H1 (cell line): ENCODE results near the gene DOCK3. TPM values are rescaled to one million over a fixed set of nuclear protein-coding genes. Genes with fewer than 3 reads are reported as not detected.

Experiments used
- CTCF ChIA-PET: fragments of 300-600 bp; sonication (Branson Sonifier 250); formaldehyde crosslinking; loops from one replicate; lab custom pipeline; 2021; ENCODE audit not compliant: partially characterized antibody; lab: Charles Lee
- POLR2A ChIA-PET: fragments of 300-600 bp; sonication (Branson Sonifier 250); formaldehyde crosslinking; loops from one replicate; lab custom pipeline; 2021; ENCODE audit warnings: inconsistent platforms; ENCODE audit not compliant: partially characterized antibody; lab: Charles Lee
- DNase-seq, 2 experiments: peaks; one replicate each; pipeline versions ENCODE4 v3.0.0 to v3.0.0-alpha.2; 2010 to 2022; ENCODE audit warnings: low spot score in 2 of 2, low read depth in 1 of 2, mixed read lengths in 1 of 2
- FAIRE-seq: peaks from 2 replicates; lab custom pipeline; 2011; peaks lifted over from hg19 to GRCh38; lab: Jason Lieb, UNC
- H2AFZ ChIP-seq: 2 replicates; pipeline ENCODE4 v1.8.1; 2012; ENCODE audit warnings: low read length, inconsistent platforms
- H2AK5ac ChIP-seq: 2 replicates; pipeline ENCODE4 v1.6.1; 2013; ENCODE audit warnings: low read depth, low read length
- H2BK120ac ChIP-seq: replicated peaks from 2 replicates; pipeline ENCODE3; 2013; ENCODE audit warnings: low read depth, low read length, inconsistent platforms
- H2BK12ac ChIP-seq: 2 replicates; pipeline ENCODE4 v1.6.1; 2013; ENCODE audit warnings: low read depth, low read length
- H2BK15ac ChIP-seq: 2 replicates; pipeline ENCODE4 v1.6.1; 2013; ENCODE audit warnings: low read length
- H2BK20ac ChIP-seq: 2 replicates; pipeline ENCODE4 v1.6.1; 2013; ENCODE audit warnings: low read length
- H2BK5ac ChIP-seq: 2 replicates; pipeline ENCODE4 v1.6.1; 2013; ENCODE audit warnings: low read depth, low read length
- H3K14ac ChIP-seq: 2 replicates; pipeline ENCODE4 v1.6.1; 2013; ENCODE audit warnings: inconsistent platforms; ENCODE audit not compliant: insufficient read length
- H3K18ac ChIP-seq: 2 replicates; pipeline ENCODE4 v1.6.1; 2013; ENCODE audit warnings: low read length; ENCODE audit errors: extremely low read depth
- H3K23ac ChIP-seq: 2 replicates; pipeline ENCODE4 v1.6.1; 2013; ENCODE audit warnings: inconsistent platforms; ENCODE audit not compliant: insufficient read length
- H3K23me2 ChIP-seq: 2 replicates; pipeline ENCODE4 v1.6.1; 2013; ENCODE audit warnings: low read depth, low read length
- H3K27ac ChIP-seq: 2 replicates; pipeline ENCODE4 v1.6.1; 2011; ENCODE audit warnings: low read depth, low read length, inconsistent platforms
- H3K27me3 ChIP-seq, 4 experiments: replicated peaks in 1 of 4; 1 replicate in 1 of 4; 2 replicates in 3 of 4; pipeline versions ENCODE4 v1.6.1 to v1.8.1; 2011 to 2013; ENCODE audit warnings: low read length in 3 of 4, mild to moderate bottlenecking in 3 of 4, inconsistent platforms in 2 of 4, mixed read lengths in 2 of 4, moderate library complexity in 1 of 4; ENCODE audit not compliant: control insufficient read depth in 3 of 4, insufficient read depth in 3 of 4; ENCODE audit errors: extremely low read depth in 1 of 4
- H3K36me3 ChIP-seq, 4 experiments: 2 replicates each; pipeline versions ENCODE4 v1.6.1 to v1.8.1; 2011 to 2013; ENCODE audit warnings: mild to moderate bottlenecking in 4 of 4, low read length in 3 of 4, moderate library complexity in 2 of 4, control low read depth in 1 of 4, inconsistent platforms in 1 of 4; ENCODE audit not compliant: insufficient read depth in 4 of 4, control insufficient read depth in 2 of 4
- H3K4ac ChIP-seq: replicated peaks from 2 replicates; pipeline ENCODE3; 2013; ENCODE audit warnings: low read length, low read depth, mixed read lengths, inconsistent platforms; ENCODE audit not compliant: insufficient read length
- H3K4me1 ChIP-seq, 4 experiments: replicated peaks in 1 of 4; 1 replicate in 1 of 4; 2 replicates in 3 of 4; pipeline versions ENCODE4 v1.6.1 to v1.8.1; 2011 to 2013; ENCODE audit warnings: low read length in 3 of 4, inconsistent platforms in 2 of 4, mixed read lengths in 1 of 4; ENCODE audit not compliant: insufficient read depth in 4 of 4, control insufficient read depth in 3 of 4
- H3K4me2 ChIP-seq, 2 experiments: 2 replicates each; pipeline versions ENCODE4 v1.6.1 to v1.8.1; 2011 to 2013; ENCODE audit warnings: low read depth in 2 of 2, low read length in 2 of 2, control low read depth in 1 of 2, inconsistent platforms in 1 of 2, mild to moderate bottlenecking in 1 of 2; ENCODE audit not compliant: insufficient read depth in 1 of 2
- H3K4me3 ChIP-seq, 4 experiments: fragments of 200-600, 300-600 bp in 1 of 4; sonication (generic), shearing (Covaris generic), sonication (Bioruptor Twin) in 1 of 4; 2 replicates each; pipeline versions ENCODE4 v1.5.1 to v1.8.1; 2011 to 2016; ENCODE audit warnings: low read length in 4 of 4, low read depth in 3 of 4, control low read depth in 2 of 4, inconsistent platforms in 2 of 4, mild to moderate bottlenecking in 2 of 4, mixed read lengths in 1 of 4, moderate library complexity in 1 of 4; ENCODE audit not compliant: insufficient read depth in 2 of 4; ENCODE audit errors: extremely low read depth in 1 of 4
- H3K56ac ChIP-seq: replicated peaks from 2 replicates; pipeline ENCODE3; 2013; ENCODE audit warnings: low read depth, mild to moderate bottlenecking, mixed read lengths, low read length, inconsistent platforms; ENCODE audit not compliant: insufficient read length
- H3K79me1 ChIP-seq: 2 replicates; pipeline ENCODE4 v1.6.1; 2013; ENCODE audit warnings: low read depth, low read length, control low read depth
- H3K79me2 ChIP-seq, 2 experiments: 2 replicates each; pipeline versions ENCODE4 v1.6.1 to v1.8.1; 2012 to 2013; ENCODE audit warnings: low read length in 2 of 2, mild to moderate bottlenecking in 2 of 2, inconsistent platforms in 1 of 2; ENCODE audit not compliant: insufficient read depth in 2 of 2, control insufficient read depth in 1 of 2
- H3K9ac ChIP-seq, 4 experiments: replicated peaks in 1 of 4; 1 replicate in 1 of 4; 2 replicates in 3 of 4; pipeline versions ENCODE4 v1.6.1 to v1.8.1; 2011 to 2013; ENCODE audit warnings: low read depth in 3 of 4, low read length in 3 of 4, control low read depth in 2 of 4, mild to moderate bottlenecking in 2 of 4, moderate library complexity in 2 of 4, inconsistent platforms in 1 of 4; ENCODE audit errors: extremely low read depth in 1 of 4
- H3K9me3 ChIP-seq, 2 experiments: 2 replicates each; pipeline versions ENCODE4 v1.6.1 to v1.8.1; 2012 to 2013; ENCODE audit warnings: mild to moderate bottlenecking in 2 of 2, moderate library complexity in 2 of 2, control low read depth in 1 of 2, inconsistent platforms in 1 of 2, low read depth in 1 of 2, low read length in 1 of 2, mixed read lengths in 1 of 2; ENCODE audit not compliant: insufficient read depth in 2 of 2
- H4K20me1 ChIP-seq, 2 experiments: replicated peaks in 1 of 2; 2 replicates each; pipeline versions ENCODE3 to v1.8.1; 2011 to 2013; ENCODE audit warnings: inconsistent platforms in 2 of 2, low read length in 2 of 2, mild to moderate bottlenecking in 1 of 2; ENCODE audit not compliant: insufficient read depth in 2 of 2, control insufficient read depth in 1 of 2
- H4K5ac ChIP-seq: 2 replicates; pipeline ENCODE4 v1.6.1; 2013; ENCODE audit warnings: low read length, low read depth, mixed read lengths, inconsistent platforms; ENCODE audit not compliant: insufficient read length
- H4K8ac ChIP-seq: 2 replicates; pipeline ENCODE4 v1.8.0; 2013; ENCODE audit warnings: mild to moderate bottlenecking, moderate library complexity, low read length, inconsistent platforms; ENCODE audit not compliant: insufficient read depth; ENCODE audit errors: extremely low read depth
- H4K91ac ChIP-seq: replicated peaks from 2 replicates; pipeline ENCODE3; 2013; ENCODE audit warnings: low read length, mixed read lengths, inconsistent platforms; ENCODE audit not compliant: insufficient read length
- EGR1 ChIP-seq: IDR thresholded peaks from 2 replicates; pipeline ENCODE4 v1.6.1; 2011; ENCODE audit warnings: low read depth, low read length, borderline replicate concordance
- MAFK ChIP-seq: IDR thresholded peaks from 2 replicates; pipeline ENCODE4 v1.6.1; 2012; ENCODE audit warnings: low read depth, mild to moderate bottlenecking, improper control_type of control experiment, low read length
- POLR2A ChIP-seq, 2 experiments: IDR thresholded peaks; 1 replicate in 1 of 2; 2 replicates in 1 of 2; pipeline ENCODE4 v1.6.1; 2011; ENCODE audit warnings: low read depth in 2 of 2, low read length in 2 of 2, mild to moderate bottlenecking in 2 of 2; ENCODE audit errors: control extremely low read depth in 1 of 2
- RAD21 ChIP-seq, 2 experiments: IDR thresholded peaks in 1 of 2; conservative IDR thresholded peaks in 1 of 2; 2 replicates each; pipeline ENCODE4 v1.6.1; 2011; ENCODE audit warnings: low read depth in 2 of 2, low read length in 2 of 2, improper control_type of control experiment in 1 of 2, inconsistent platforms in 1 of 2, mild to moderate bottlenecking in 1 of 2, moderate library complexity in 1 of 2
- RBBP5 ChIP-seq: IDR thresholded peaks from 2 replicates; pipeline ENCODE4 v1.7.1; 2012; ENCODE audit warnings: low read depth, mild to moderate bottlenecking, inconsistent platforms, low read length, moderate library complexity, borderline replicate concordance
- SP2 ChIP-seq: IDR thresholded peaks from 2 replicates; pipeline ENCODE4 v1.6.1; 2012; ENCODE audit warnings: mild to moderate bottlenecking, low read length, inconsistent platforms
- SRF ChIP-seq: IDR thresholded peaks from 2 replicates; pipeline ENCODE4 v1.6.1; 2011; ENCODE audit warnings: mild to moderate bottlenecking, low read depth, low read length, moderate library complexity
- TBP ChIP-seq: IDR thresholded peaks from 2 replicates; pipeline ENCODE4 v1.6.1; 2011; ENCODE audit warnings: low read depth, low read length, improper control_type of control experiment
- YY1 ChIP-seq: IDR thresholded peaks from 2 replicates; pipeline ENCODE4 v1.6.1; 2011; ENCODE audit warnings: low read depth, mild to moderate bottlenecking, low read length
- WGBS, 2 experiments: shearing (Covaris generic) in 1 of 2; methylation state at CpG; one replicate each; pipeline versions ENCODE4 v1.1.6 to v1.1.7; 2013 to 2015; ENCODE audit warnings: low lambda C conversion rate in 2 of 2, mixed read lengths in 2 of 2, inconsistent platforms in 1 of 2, low coverage in 1 of 2, missing lambda C conversion rate in 1 of 2; ENCODE audit not compliant: insufficient replicate concordance in 2 of 2, insufficient coverage in 1 of 2, insufficient read length in 1 of 2; ENCODE audit errors: extremely low coverage in 1 of 2, missing lambda C conversion rate in 1 of 2; 5-methylcytosine and 5-hydroxymethylcytosine counted together
- polyA plus RNA-seq, 7 experiments: library from polyadenylated mRNA; depleted of rRNA in 3 of 7; stranded (reverse) in 5 of 7; unstranded in 2 of 7; fragments of >200 nt in 5 of 7; fragments of 200-250 nt in 2 of 7; gene quantifications; 1 replicate in 5 of 7; 2 replicates in 1 of 7; 4 replicates in 1 of 7; pipeline versions ENCODE4 v1.2.1 to v1.2.3, GENCODE V29; 2011 to 2013; ENCODE audit warnings: missing spikeins in 2 of 7, mixed read lengths in 2 of 7
- total RNA-seq: library from RNA; stranded (reverse); fragmentation: NEBNext Ultra II Directional; extraction: Animal tissue kit (Norgen Biotek cat#: 25700); gene quantifications from 2 replicates; pipeline ENCODE4 v1.2.1, GENCODE V29; 2021

The DOCK3 gene
- total and polyA plus RNA-seq, 2 of the 8 experiments (the other 6 are each of a cell fraction or from before 2014, with no cell fraction given) = 2.7 to 5.0 TPM

DNA sequence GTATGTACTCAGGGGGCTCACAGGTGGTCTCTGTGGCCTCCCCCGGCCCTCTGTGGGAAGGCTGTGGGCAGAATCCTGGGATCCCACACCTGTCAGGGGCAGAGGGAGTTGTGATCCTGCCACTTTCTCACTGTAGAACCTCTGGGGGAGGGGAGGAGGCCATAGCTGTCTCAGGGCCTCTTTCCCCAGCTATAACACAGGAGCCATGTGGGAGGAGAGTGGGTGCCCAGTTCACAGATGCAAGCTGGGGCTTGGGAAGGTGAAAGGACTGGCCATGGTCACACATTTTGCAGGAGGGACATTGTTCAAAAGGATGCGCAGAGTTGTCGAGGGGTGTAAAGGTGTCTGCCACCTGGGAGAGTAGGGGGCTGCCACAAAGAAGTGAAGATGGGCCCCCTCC, 46.1 kb upstream of the DOCK3 start:
- H2BK120ac ChIP-seq = no peak overlapping the region
- H4K91ac ChIP-seq = no peak overlapping the region
- no peak overlapping the region for H3K18ac ChIP-seq
- no peak overlapping the region; the same call in 1 of the 2 replicates for H2BK5ac ChIP-seq
- no peak overlapping the region for H3K4me2 ChIP-seq
- H2AK5ac ChIP-seq = no peak overlapping the region
- H3K9me3 ChIP-seq = no peaks in the 10 kb centered on the region
- H4K20me1 ChIP-seq = peaks cover 2 to 21% of the 10 kb centered on the region in 2 experiments
- no peak overlapping the region for H2BK20ac ChIP-seq
- peaks cover 0 to 42% of the 10 kb centered on the region in 2 experiments; a peak in 1 of 4 replicates for H3K79me2 ChIP-seq
- H3K23me2 ChIP-seq = 0 out of 2 replicates have a peak, but pooled peaks cover 1% of the 10 kb centered on the region
- POLR2A ChIA-PET = interaction anchor here (1.8 to 2.8 kb wide), 3 partner anchors 11 to 24 kb away, joined by 7 to 20 read pairs (median 7); partner anchors contain the start of gene MAPKAPK3
- no peak overlapping the region; the same call in 1 of the 2 replicates for H4K8ac ChIP-seq
- peaks cover 11% of the 10 kb centered on the region for H3K79me1 ChIP-seq
- CTCF ChIA-PET = interaction anchor here (0.7 to 63.8 kb wide), 17 partner anchors 7 to 782 kb away, joined by 3 to 1262 read pairs (median 6); partner anchors contain the start of genes C3orf18, CISH, DOCK3 and HEMK1
- H3K4me1 ChIP-seq = peaks cover 2 to 19% (median 12%) of the 10 kb centered on the region in 4 experiments
- peaks cover 0 to 3% (median 0%) of the 10 kb centered on the region in 4 experiments; a peak in 2 of 8 replicates for H3K36me3 ChIP-seq
- no peak overlapping the region for H3K27ac ChIP-seq
- no peak overlapping the region for H3K4ac ChIP-seq
- no peaks in the 10 kb centered on the region for H3K27me3 ChIP-seq
- FAIRE-seq (no peak), DNase-seq (no peak)
- H3K56ac ChIP-seq = no peak overlapping the region
- no peak overlapping the region for H2AFZ ChIP-seq
- no peak overlapping the region for H3K14ac ChIP-seq
- no peak overlapping the region for H2BK12ac ChIP-seq
- H2BK15ac ChIP-seq = no peak overlapping the region
- WGBS, 2 experiments = 100% methylated on average over 3 of the region's 3 CpGs; no CpG with 5 or more reads in 1 of the 2 experiments
- H3K4me3 ChIP-seq = no peak overlapping the region
- no peak overlapping the region for H4K5ac ChIP-seq
- H3K9ac ChIP-seq = no peak overlapping the region
- no peak overlapping the region for H3K23ac ChIP-seq
- TF ChIP-seq RBBP5 (no peak), YY1 (no peak), SRF (no peak), TBP (no peak), EGR1 (no peak), POLR2A (IDR thresholded peaks at IDR 0.05; ENCODE audit: control extremely low read depth in 1 of 2, low read depth in 2 of 2, low read length in 2 of 2) (no peak), SP2 (no peak), RAD21 (IDR thresholded peaks at IDR 0.05 in 1 of 2, conservative IDR thresholded peaks at IDR 0.05 in 1 of 2; ENCODE audit: low read depth in 2 of 2, low read length in 2 of 2) (no peak), MAFK (no peak)
